ENCODE measurements around the gene ANO8.

Gene ANO8

DNA sequence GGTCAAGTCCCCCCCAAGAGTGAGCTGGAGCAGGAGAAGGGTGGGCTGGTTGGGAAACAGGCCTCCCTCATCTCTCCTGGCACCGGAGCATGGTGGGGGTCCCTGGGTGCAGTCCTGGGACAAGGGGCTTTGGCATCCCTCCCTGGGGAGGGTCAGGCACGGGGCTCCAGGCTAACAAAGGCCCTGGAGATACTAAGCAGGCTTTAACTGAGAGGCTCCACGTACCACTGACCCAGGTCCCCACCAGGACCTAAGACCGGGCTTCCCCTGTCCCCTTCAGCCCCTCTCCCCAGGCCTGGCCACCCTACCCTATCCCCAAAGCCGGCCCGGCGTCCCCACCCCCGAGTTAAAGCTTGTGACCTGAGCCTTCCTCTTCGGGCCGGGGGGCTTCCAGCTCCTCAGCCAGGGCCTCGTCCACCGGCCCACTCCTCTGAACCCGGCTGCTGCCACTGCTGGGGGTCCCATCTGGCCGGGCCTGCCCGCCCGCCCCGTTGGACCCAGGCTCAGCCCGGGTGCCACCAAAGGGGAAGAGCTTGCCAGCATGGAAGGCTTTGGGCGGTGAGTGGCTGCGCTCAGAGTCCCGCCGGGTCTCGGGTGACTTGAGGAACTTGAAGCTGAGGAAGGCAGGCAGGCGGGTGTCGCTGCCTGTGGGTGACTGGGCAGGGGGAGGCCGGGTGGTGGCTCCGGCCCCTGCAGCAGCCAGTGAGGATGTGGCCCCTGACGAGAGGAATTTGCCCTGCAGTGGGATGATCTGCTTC lies 10.1 kb downstream of the ANO8 start:
- no peaks in the 10 kb centered on the region for H3K9me3 ChIP-seq (ENCODE audit: control extremely low read depth in 1 of 5, control insufficient read depth in 4 of 5, insufficient read depth in 2 of 5, low read depth in 1 of 5, low read length in 4 of 5)
- ChIA-PET POLR2A (interaction anchor here (1.2 kb wide), 1 partner anchor 18 kb away, joined by 5 read pairs; no protein-coding TSS in a partner anchor), CTCF (interaction anchor here (1.2 kb wide), 1 partner anchor 8 kb away, joined by 3 read pairs; no protein-coding TSS in a partner anchor)
- peaks cover 0 to 26% (median 22%) of the 10 kb centered on the region in 4 experiments for H3K36me3 ChIP-seq (ENCODE audit: control insufficient read depth in 4 of 4, insufficient read depth in 4 of 4, low read length in 3 of 4)
- 90% methylated on average over 23 of the region's 28 CpGs for WGBS (ENCODE audit: insufficient coverage)
- H3K27me3 ChIP-seq (replicated peaks in 2 of 5; ENCODE audit: control insufficient read depth in 4 of 5, insufficient read depth in 5 of 5, low read length in 4 of 5), result peaks cover 0 to 3% (median 0%) of the 10 kb centered on the region in 5 experiments
- peaks cover 0 to 23% (median 19%) of the 10 kb centered on the region in 4 experiments for H3K4me1 ChIP-seq (ENCODE audit: control extremely low read depth in 1 of 4, control insufficient read depth in 4 of 4, insufficient read depth in 4 of 4, low read length in 3 of 4)
- H3K4me3 ChIP-seq (ENCODE audit: control insufficient read depth in 1 of 7, extremely low read depth in 1 of 7, insufficient read depth in 4 of 7, low read depth in 2 of 7, low read length in 6 of 7), result no peak overlapping the region
- no peak overlapping the region for H3K27ac ChIP-seq (ENCODE audit: insufficient read depth in 1 of 2, low read depth in 1 of 2, low read length in 2 of 2, poor library complexity in 1 of 2, severe bottlenecking in 2 of 2)
- no peak for DNase-seq

GRCh38 chr19:17323964-17324332 lies 10.7 kb downstream of the ANO8 start:
- Histone ChIP-seq H3K27me3 (replicated peaks in 2 of 5; ENCODE audit: control insufficient read depth in 4 of 5, insufficient read depth in 5 of 5, low read length in 4 of 5) (no peaks in the 10 kb centered on the region), H3K9me3 (ENCODE audit: control extremely low read depth in 1 of 5, control insufficient read depth in 4 of 5, insufficient read depth in 2 of 5, low read depth in 1 of 5, low read length in 4 of 5) (no peaks in the 10 kb centered on the region), H3K27ac (ENCODE audit: insufficient read depth in 1 of 2, low read depth in 1 of 2, low read length in 2 of 2, poor library complexity in 1 of 2, severe bottlenecking in 2 of 2) (no peak overlapping the region), H3K4me3 (ENCODE audit: control insufficient read depth in 1 of 7, extremely low read depth in 1 of 7, insufficient read depth in 4 of 7, low read depth in 2 of 7, low read length in 6 of 7) (peak overlapping the region in 5 of 7 experiments; percentile 6 to 62 (median 48)), H3K4me1 (ENCODE audit: control extremely low read depth in 1 of 4, control insufficient read depth in 4 of 4, insufficient read depth in 4 of 4, low read length in 3 of 4) (peaks cover 0 to 17% (median 13%) of the 10 kb centered on the region in 4 experiments), H3K36me3 (ENCODE audit: control insufficient read depth in 4 of 4, insufficient read depth in 4 of 4, low read length in 3 of 4) (peaks cover 0 to 32% (median 23%) of the 10 kb centered on the region in 4 experiments)
- ChIA-PET CTCF (interaction anchor here (1.2 kb wide), 1 partner anchor 9 kb away, joined by 3 read pairs; no protein-coding TSS in a partner anchor), POLR2A (interaction anchor here (1.2 kb wide), 1 partner anchor 17 kb away, joined by 5 read pairs; no protein-coding TSS in a partner anchor)
- peak in 2 of 3 donors; percentile 32 to 47 for DNase-seq
- 21% methylated on average over 2 of the region's 7 CpGs for WGBS (ENCODE audit: insufficient coverage)

DNA sequence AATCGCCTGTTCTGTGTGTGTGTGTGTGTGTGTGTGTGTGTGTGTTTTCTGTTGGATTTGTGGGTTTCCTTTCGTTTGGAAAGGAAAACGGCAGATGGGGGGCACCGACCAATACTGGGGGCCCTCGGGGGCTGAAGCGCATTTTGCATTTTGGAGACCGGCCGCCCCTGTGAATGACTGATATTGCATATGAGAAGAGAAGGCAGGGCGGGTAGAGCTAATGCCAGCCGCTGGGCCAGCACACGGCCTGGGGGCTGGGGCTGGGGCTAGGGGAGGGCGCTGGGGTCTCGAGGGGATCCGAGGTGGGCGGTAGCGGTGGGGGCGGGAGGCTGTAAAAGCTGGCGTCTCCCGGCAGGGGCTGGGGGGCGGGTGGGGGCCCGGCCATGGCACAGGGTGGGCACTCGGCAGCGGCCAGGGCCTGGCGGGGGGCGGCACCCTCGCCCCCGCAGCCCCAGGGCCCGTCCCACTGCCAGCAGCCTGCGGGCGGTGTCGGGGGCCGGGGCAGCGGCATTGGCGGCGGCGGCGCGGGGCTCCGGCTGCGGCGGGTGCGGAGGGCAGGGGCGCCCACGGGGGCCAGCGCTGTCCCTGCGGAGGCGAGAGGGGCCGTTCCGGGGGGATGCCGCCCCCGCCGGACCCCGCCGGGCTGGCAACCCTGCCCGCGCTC lies 11.2 kb downstream of the ANO8 start:
- ChIA-PET POLR2A (interaction anchor here (0.6 to 1.2 kb wide), 2 partner anchors 13 to 17 kb away, joined by 4 to 5 read pairs; no protein-coding TSS in a partner anchor), CTCF (interaction anchor here (1.2 kb wide), 1 partner anchor 9 kb away, joined by 3 read pairs; no protein-coding TSS in a partner anchor)
- H3K4me1 ChIP-seq (ENCODE audit: control extremely low read depth in 1 of 4, control insufficient read depth in 4 of 4, insufficient read depth in 4 of 4, low read length in 3 of 4), result peaks cover 0 to 14% (median 10%) of the 10 kb centered on the region in 4 experiments
- no peaks in the 10 kb centered on the region for H3K9me3 ChIP-seq (ENCODE audit: control extremely low read depth in 1 of 5, control insufficient read depth in 4 of 5, insufficient read depth in 2 of 5, low read depth in 1 of 5, low read length in 4 of 5)
- H3K36me3 ChIP-seq (ENCODE audit: control insufficient read depth in 4 of 4, insufficient read depth in 4 of 4, low read length in 3 of 4), result peaks cover 0 to 34% (median 25%) of the 10 kb centered on the region in 4 experiments
- H3K4me3 ChIP-seq (ENCODE audit: control insufficient read depth in 1 of 7, extremely low read depth in 1 of 7, insufficient read depth in 4 of 7, low read depth in 2 of 7, low read length in 6 of 7), result peak overlapping the region in 5 of 7 experiments; percentile 6 to 62 (median 48)
- 15% methylated on average over 27 of the region's 56 CpGs for WGBS (ENCODE audit: insufficient coverage)
- no peak overlapping the region for H3K27ac ChIP-seq (ENCODE audit: insufficient read depth in 1 of 2, low read depth in 1 of 2, low read length in 2 of 2, poor library complexity in 1 of 2, severe bottlenecking in 2 of 2)
- no peaks in the 10 kb centered on the region for H3K27me3 ChIP-seq (replicated peaks in 2 of 5; ENCODE audit: control insufficient read depth in 4 of 5, insufficient read depth in 5 of 5, low read length in 4 of 5)
- peak in 1 of 3 donors; percentile 31 for DNase-seq

DNA sequence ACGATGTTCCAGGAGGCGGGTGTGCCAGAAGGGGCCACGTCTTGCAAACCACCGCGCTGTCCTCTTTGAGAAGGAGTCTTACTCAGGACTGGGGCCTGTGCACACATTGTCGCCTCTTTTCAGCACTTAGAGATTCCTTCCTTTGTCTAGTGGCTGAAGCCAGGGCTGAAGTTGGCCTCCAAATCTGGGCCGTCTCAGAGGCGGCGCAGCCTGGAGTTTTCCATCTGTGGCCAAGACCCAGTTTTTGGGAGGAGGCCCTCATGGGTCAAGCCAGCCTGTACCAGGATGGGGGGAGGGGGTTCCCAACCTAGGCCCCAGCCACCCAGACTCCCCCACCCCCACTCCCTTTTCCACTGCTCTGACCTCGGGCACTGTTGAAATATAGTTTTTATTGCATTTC lies 11.8 kb downstream of the ANO8 start:
- no peak overlapping the region for H3K27ac ChIP-seq (ENCODE audit: insufficient read depth in 1 of 2, low read depth in 1 of 2, low read length in 2 of 2, poor library complexity in 1 of 2, severe bottlenecking in 2 of 2)
- H3K27me3 ChIP-seq (replicated peaks in 2 of 5; ENCODE audit: control insufficient read depth in 4 of 5, insufficient read depth in 5 of 5, low read length in 4 of 5), result no peaks in the 10 kb centered on the region
- peak overlapping the region in 2 of 7 experiments; percentile 43 to 62 for H3K4me3 ChIP-seq (ENCODE audit: control insufficient read depth in 1 of 7, extremely low read depth in 1 of 7, insufficient read depth in 4 of 7, low read depth in 2 of 7, low read length in 6 of 7)
- no peaks in the 10 kb centered on the region for H3K9me3 ChIP-seq (ENCODE audit: control extremely low read depth in 1 of 5, control insufficient read depth in 4 of 5, insufficient read depth in 2 of 5, low read depth in 1 of 5, low read length in 4 of 5)
- H3K36me3 ChIP-seq (ENCODE audit: control insufficient read depth in 4 of 4, insufficient read depth in 4 of 4, low read length in 3 of 4), result peaks cover 0 to 35% (median 25%) of the 10 kb centered on the region in 4 experiments
- WGBS (ENCODE audit: insufficient coverage), result 94% methylated on average over 6 of the region's 10 CpGs
- ChIA-PET POLR2A (interaction anchor here (0.6 kb wide), 1 partner anchor 13 kb away, joined by 4 read pairs; no protein-coding TSS in a partner anchor), CTCF (interaction anchor here (1.3 to 2.1 kb wide), 2 partner anchors 10 to 14 kb away, joined by 4 to 8 read pairs; partner anchors contain the start of gene DDA1)
- no peak for DNase-seq
- peaks cover 0 to 10% (median 8%) of the 10 kb centered on the region in 4 experiments for H3K4me1 ChIP-seq (ENCODE audit: control extremely low read depth in 1 of 4, control insufficient read depth in 4 of 4, insufficient read depth in 4 of 4, low read length in 3 of 4)

- Histone ChIP-seq H3K9me3 (ENCODE audit: control extremely low read depth in 1 of 5, control insufficient read depth in 4 of 5, insufficient read depth in 2 of 5, low read depth in 1 of 5, low read length in 4 of 5) (no peaks in the 10 kb centered on the region), H3K27ac (ENCODE audit: insufficient read depth in 1 of 2, low read depth in 1 of 2, low read length in 2 of 2, poor library complexity in 1 of 2, severe bottlenecking in 2 of 2) (no peak overlapping the region), H3K27me3 (replicated peaks in 2 of 5; ENCODE audit: control insufficient read depth in 4 of 5, insufficient read depth in 5 of 5, low read length in 4 of 5) (no peaks in the 10 kb centered on the region), H3K4me1 (ENCODE audit: control extremely low read depth in 1 of 4, control insufficient read depth in 4 of 4, insufficient read depth in 4 of 4, low read length in 3 of 4) (peaks cover 0 to 10% (median 8%) of the 10 kb centered on the region in 4 experiments), H3K4me3 (ENCODE audit: control insufficient read depth in 1 of 7, extremely low read depth in 1 of 7, insufficient read depth in 4 of 7, low read depth in 2 of 7, low read length in 6 of 7) (no peak overlapping the region), H3K36me3 (ENCODE audit: control insufficient read depth in 4 of 4, insufficient read depth in 4 of 4, low read length in 3 of 4) (peaks cover 0 to 40% (median 26%) of the 10 kb centered on the region in 4 experiments)
- DNase-seq, result no peak
- 89% methylated on average over 17 of the region's 19 CpGs for WGBS (ENCODE audit: insufficient coverage)
- CTCF ChIA-PET, result interaction anchor here (1.3 to 2.1 kb wide), 3 partner anchors 9 to 13 kb away, joined by 4 to 8 read pairs (median 5); partner anchors contain the start of gene DDA1
- POLR2A ChIA-PET, result interaction anchor here (1.0 kb wide), 1 partner anchor 17 kb away, joined by 3 read pairs; no protein-coding TSS in a partner anchor
These were observed 12.8 kb downstream of the ANO8 start for GRCh38 chr19:17321655-17322489.

- Histone ChIP-seq H3K4me3 (ENCODE audit: control insufficient read depth in 1 of 7, extremely low read depth in 1 of 7, insufficient read depth in 4 of 7, low read depth in 2 of 7, low read length in 6 of 7) (no peak overlapping the region), H3K27me3 (replicated peaks in 2 of 5; ENCODE audit: control insufficient read depth in 4 of 5, insufficient read depth in 5 of 5, low read length in 4 of 5) (no peaks in the 10 kb centered on the region), H3K9me3 (ENCODE audit: control extremely low read depth in 1 of 5, control insufficient read depth in 4 of 5, insufficient read depth in 2 of 5, low read depth in 1 of 5, low read length in 4 of 5) (no peaks in the 10 kb centered on the region), H3K4me1 (ENCODE audit: control extremely low read depth in 1 of 4, control insufficient read depth in 4 of 4, insufficient read depth in 4 of 4, low read length in 3 of 4) (peaks cover 0 to 10% (median 8%) of the 10 kb centered on the region in 4 experiments), H3K27ac (ENCODE audit: insufficient read depth in 1 of 2, low read depth in 1 of 2, low read length in 2 of 2, poor library complexity in 1 of 2, severe bottlenecking in 2 of 2) (no peak overlapping the region), H3K36me3 (ENCODE audit: control insufficient read depth in 4 of 4, insufficient read depth in 4 of 4, low read length in 3 of 4) (peaks cover 0 to 48% (median 33%) of the 10 kb centered on the region in 4 experiments)
- 81% methylated on average over 11 of the region's 11 CpGs for WGBS (ENCODE audit: insufficient coverage)
- CTCF ChIA-PET, result interaction anchor here (2.0 to 2.1 kb wide), 2 partner anchors 7 to 13 kb away, joined by 5 to 8 read pairs; no protein-coding TSS in a partner anchor
- POLR2A ChIA-PET, result no interaction called here
- no peak for DNase-seq
These were observed 14.2 kb downstream of the ANO8 start for GRCh38 chr19:17320435-17320834.

Data from common myeloid progenitor, CD34-positive (primary cell).